H9 (cell line): ENCODE results near the gene SV2C. TPM values are rescaled to one million over a fixed set of nuclear protein-coding genes. Genes with fewer than 3 reads are reported as not detected.

Source experiments
- DNase-seq: peaks from one replicate; pipeline ENCODE4 v3.0.0-alpha.2; 2017
- H2AFZ ChIP-seq: one replicate; pipeline ENCODE4 v1.6.1; 2013; ENCODE audit warnings: mild to moderate bottlenecking, low read length, control low read depth, moderate library complexity
- H2AK5ac ChIP-seq: 2 replicates; pipeline ENCODE4 v1.6.1; 2013; ENCODE audit warnings: low read length, control low read depth, mixed read lengths; ENCODE audit not compliant: insufficient read length
- H2BK120ac ChIP-seq: one replicate; pipeline ENCODE4 v1.6.1; 2013; ENCODE audit warnings: low read depth, mild to moderate bottlenecking, low read length, control low read depth, inconsistent platforms; ENCODE audit not compliant: poor library complexity, severe bottlenecking
- H2BK12ac ChIP-seq: 2 replicates; pipeline ENCODE4 v1.6.1; 2013; ENCODE audit warnings: low read length, control low read depth, mixed read lengths, low read depth; ENCODE audit not compliant: insufficient read length
- H2BK15ac ChIP-seq: 2 replicates; pipeline ENCODE4 v1.6.1; 2013; ENCODE audit warnings: low read depth, low read length, control low read depth
- H2BK20ac ChIP-seq: one replicate; pipeline ENCODE4 v1.6.1; 2013; ENCODE audit warnings: low read depth, mild to moderate bottlenecking, low read length, control low read depth, inconsistent platforms; ENCODE audit not compliant: poor library complexity, severe bottlenecking
- H2BK5ac ChIP-seq: 2 replicates; pipeline ENCODE4 v1.6.1; 2013; ENCODE audit warnings: low read length, control low read depth, mixed read lengths; ENCODE audit not compliant: insufficient read length
- H3K14ac ChIP-seq: 2 replicates; pipeline ENCODE4 v1.6.1; 2013; ENCODE audit warnings: low read length, control low read depth; ENCODE audit not compliant: insufficient read depth
- H3K18ac ChIP-seq: 2 replicates; pipeline ENCODE4 v1.6.1; 2013; ENCODE audit warnings: low read depth, mild to moderate bottlenecking, mixed read lengths, low read length, control low read depth; ENCODE audit not compliant: insufficient read length
- H3K23ac ChIP-seq: 2 replicates; pipeline ENCODE4 v1.6.1; 2013; ENCODE audit warnings: low read length, control low read depth, mixed read lengths, low read depth; ENCODE audit not compliant: insufficient read length
- H3K23me2 ChIP-seq: 2 replicates; pipeline ENCODE4 v1.6.1; 2013; ENCODE audit warnings: low read depth, mild to moderate bottlenecking, mixed read lengths, low read length, control low read depth; ENCODE audit not compliant: insufficient read length, poor library complexity, severe bottlenecking
- H3K27ac ChIP-seq: 2 replicates; pipeline ENCODE4 v1.5.1; 2013; ENCODE audit warnings: low read length, control low read depth, mixed read lengths, low read depth; ENCODE audit not compliant: insufficient read length
- H3K27me3 ChIP-seq: 2 replicates; pipeline ENCODE4 v1.6.1; 2013; ENCODE audit warnings: low read length, control low read depth, inconsistent platforms; ENCODE audit not compliant: insufficient read depth
- H3K4ac ChIP-seq: 2 replicates; pipeline ENCODE4 v1.6.1; 2013; ENCODE audit warnings: low read depth, mild to moderate bottlenecking, control low read depth, inconsistent platforms, low read length, moderate library complexity
- H3K4me1 ChIP-seq: 2 replicates; pipeline ENCODE4 v1.6.1; 2013; ENCODE audit warnings: low read length, control low read depth, inconsistent platforms; ENCODE audit not compliant: insufficient read depth
- H3K4me2 ChIP-seq: 2 replicates; pipeline ENCODE4 v1.6.1; 2013; ENCODE audit warnings: low read length, control low read depth, mixed read lengths; ENCODE audit not compliant: insufficient read length, insufficient read depth
- H3K56ac ChIP-seq: 2 replicates; pipeline ENCODE4 v1.6.1; 2013; ENCODE audit warnings: low read depth, mild to moderate bottlenecking, mixed read lengths, low read length, control low read depth; ENCODE audit not compliant: insufficient read length
- H3K79me1 ChIP-seq: 2 replicates; pipeline ENCODE4 v1.6.1; 2013; ENCODE audit warnings: low read depth, mild to moderate bottlenecking, moderate library complexity, low read length, control low read depth, inconsistent platforms; ENCODE audit not compliant: insufficient read depth, poor library complexity, severe bottlenecking
- H3K79me2 ChIP-seq: 2 replicates; pipeline ENCODE4 v1.6.1; 2013; ENCODE audit warnings: low read length, control low read depth, inconsistent platforms; ENCODE audit not compliant: insufficient read depth
- H3K9ac ChIP-seq: 2 replicates; pipeline ENCODE4 v1.6.1; 2013; ENCODE audit warnings: low read length, control low read depth, mixed read lengths; ENCODE audit not compliant: insufficient read length; ENCODE audit errors: extremely low read depth
- H3K9me3 ChIP-seq: one replicate; pipeline ENCODE4 v1.6.1; 2013; ENCODE audit warnings: low read depth, low read length, inconsistent platforms; ENCODE audit not compliant: control insufficient read depth
- H3T11ph ChIP-seq: one replicate; pipeline ENCODE4 v1.6.1; 2013; ENCODE audit warnings: mild to moderate bottlenecking, low read length, control low read depth, inconsistent platforms
- H4K20me1 ChIP-seq: one replicate; pipeline ENCODE4 v1.6.1; 2013; ENCODE audit not compliant: control insufficient read depth, insufficient read length, insufficient read depth
- H4K5ac ChIP-seq: 2 replicates; pipeline ENCODE4 v1.6.1; 2013; ENCODE audit warnings: low read depth, mild to moderate bottlenecking, mixed read lengths, low read length, control low read depth; ENCODE audit not compliant: insufficient read length
- H4K8ac ChIP-seq: replicated peaks from 2 replicates; pipeline ENCODE4 v1.6.1; 2013; ENCODE audit warnings: low read length, control low read depth, mixed read lengths, low read depth; ENCODE audit not compliant: insufficient read length
- H4K91ac ChIP-seq: 2 replicates; pipeline ENCODE4 v1.6.1; 2013; ENCODE audit warnings: low read depth, mild to moderate bottlenecking, moderate library complexity, mixed read lengths, low read length, control low read depth; ENCODE audit not compliant: insufficient read length
- H3K27ac Mint-ChIP-seq, 3 experiments: 2 replicates in 2 of 3; 3 replicates in 1 of 3; pipeline ENCODE4 v1.8.0; 2020 to 2021; ENCODE audit warnings: mixed read lengths in 3 of 3, mild to moderate bottlenecking in 1 of 3, moderate library complexity in 1 of 3
- H3K27me3 Mint-ChIP-seq: 2 replicates; pipeline ENCODE4 v1.8.0; 2021; ENCODE audit warnings: low read depth, mild to moderate bottlenecking, moderate library complexity, mixed read lengths
- H3K36me3 Mint-ChIP-seq, 3 experiments: 2 replicates in 2 of 3; 3 replicates in 1 of 3; pipeline ENCODE4 v1.8.0; 2020 to 2021; ENCODE audit warnings: low read depth in 3 of 3, mixed read lengths in 3 of 3; ENCODE audit not compliant: insufficient read depth in 1 of 3
- H3K4me1 Mint-ChIP-seq, 2 experiments: 2 replicates each; pipeline ENCODE4 v1.8.0; 2020; ENCODE audit warnings: mixed read lengths in 2 of 2
- H3K4me3 Mint-ChIP-seq, 2 experiments: 2 replicates in 1 of 2; 3 replicates in 1 of 2; pipeline ENCODE4 v1.8.0; 2020 to 2021; ENCODE audit warnings: mild to moderate bottlenecking in 2 of 2, mixed read lengths in 2 of 2, moderate library complexity in 1 of 2
- H3K9me3 Mint-ChIP-seq, 2 experiments: 2 replicates in 1 of 2; 3 replicates in 1 of 2; pipeline ENCODE4 v1.8.0; 2020; ENCODE audit warnings: mild to moderate bottlenecking in 2 of 2, mixed read lengths in 2 of 2, moderate library complexity in 1 of 2
- CTCF ChIP-seq: fragments of 200-600 bp; sonication (generic); conservative IDR thresholded peaks from 3 replicates; pipeline ENCODE4 v1.8.0; 2021; ENCODE audit warnings: antibody characterized with exemption, mild to moderate bottlenecking
- total RNA-seq: library from RNA; stranded (reverse); gene quantifications from 2 replicates; pipeline ENCODE4 v1.2.1, GENCODE V29; 2021

SV2C gene
- total RNA-seq, 1 experiment from 2014 or later, result 0.09 TPM

GRCh38 chr5:76038212-76038611 lies 45.0 kb upstream of the SV2C start:
- Histone ChIP-seq H3K23ac (no peak overlapping the region), H3K27ac (no peak overlapping the region), H2BK12ac (no peak overlapping the region), H3K56ac (no peak overlapping the region), H2BK120ac (no peak overlapping the region), H3K79me2 (no peaks in the 10 kb centered on the region), H3K9ac (no peak overlapping the region), H2BK15ac (no peak overlapping the region), H4K20me1 (no peaks in the 10 kb centered on the region), H4K5ac (no peak overlapping the region), H4K8ac (no peak overlapping the region), H3K4me1 (no peaks in the 10 kb centered on the region), H3T11ph (no peak overlapping the region), H3K23me2 (no peaks in the 10 kb centered on the region), H4K91ac (no peak overlapping the region), H3K9me3 (no peaks in the 10 kb centered on the region), H2BK20ac (no peak overlapping the region), H3K79me1 (no peaks in the 10 kb centered on the region), H3K4ac (no peak overlapping the region), H3K18ac (no peak overlapping the region), H3K14ac (no peak overlapping the region), H2AK5ac (no peak overlapping the region), H2BK5ac (no peak overlapping the region), H2AFZ (no peak overlapping the region), H3K27me3 (no peaks in the 10 kb centered on the region), H3K4me2 (peak overlapping the region; percentile 44)
- H3K9me3 Mint-ChIP-seq, result peaks cover 0 to 7% of the 10 kb centered on the region in 2 experiments; a peak in 1 of 5 replicates
- no peak overlapping the region for H3K27ac Mint-ChIP-seq
- peak overlapping the region; percentile 71 to 76 for H3K4me3 Mint-ChIP-seq
- TF ChIP-seq CTCF, result no peak
- no peak for DNase-seq
- H3K4me1 Mint-ChIP-seq, result peaks cover 7 to 8% of the 10 kb centered on the region in 2 experiments
- no peaks in the 10 kb centered on the region for H3K36me3 Mint-ChIP-seq
- peaks cover 13% of the 10 kb centered on the region for H3K27me3 Mint-ChIP-seq
